GM10266 (cell line): ENCODE results near the gene MPPED1.

Experiments used
- DNase-seq: peaks from one replicate; pipeline ENCODE4 v3.0.0; 2012; ENCODE audit errors: extremely low spot score
- CTCF ChIP-seq: IDR thresholded peaks from 2 replicates; pipeline ENCODE4 v1.5.1; 2012; ENCODE audit warnings: mild to moderate bottlenecking, low read depth; ENCODE audit not compliant: control insufficient read depth, insufficient read depth; ENCODE audit errors: missing control alignments

Gene MPPED1

GRCh38 chr22:43526117-43526655, 114.4 kb downstream of the MPPED1 start:
- no peak for DNase-seq
- no peak for TF ChIP-seq CTCF

- no peak for DNase-seq
- TF ChIP-seq CTCF, result no peak
Measured at GRCh38 chr22:43526946-43527345, 115.1 kb downstream of the MPPED1 start.

GRCh38 chr22:43528601-43529360, 117.0 kb downstream of the MPPED1 start:
- TF ChIP-seq CTCF, result no peak
- DNase-seq, result no peak

GRCh38 chr22:43529461-43529860, 117.6 kb downstream of the MPPED1 start:
- no peak for DNase-seq
- no peak for TF ChIP-seq CTCF

GRCh38 chr22:43529934-43530333, 118.1 kb downstream of the MPPED1 start:
- no peak for DNase-seq
- TF ChIP-seq CTCF, result no peak

- no peak for DNase-seq
- no peak for TF ChIP-seq CTCF
Measured at GRCh38 chr22:43530349-43531201, 118.8 kb downstream of the MPPED1 start.
